SK-N-SH treated with all-trans-retinoic acid at 6 μM for 48 hours (cell line): Measurements from ENCODE around the gene FBXW10B.
"Not testable (repeated sequence)": the region's sequence is repeated elsewhere in the genome, so short reads cannot be mapped to it uniquely, and the experiment has no call there.

Experiments used
- ARNTL ChIP-seq: fragments of 450-650 bp; formaldehyde crosslinking; IDR thresholded peaks from 2 replicates; pipeline ENCODE4 v1.5.0; 2020; ENCODE audit warnings: low read depth, mild to moderate bottlenecking, moderate library complexity, borderline replicate concordance
- BACH2 ChIP-seq: fragments of 250-450 bp; sonication (Bioruptor Pico); IDR thresholded peaks from 2 replicates; pipeline ENCODE4 v1.9.0; 2021; ENCODE audit warnings: mild to moderate bottlenecking, borderline replicate concordance
- PPARA ChIP-seq: fragments of 250-450 bp; sonication (Bioruptor Pico); IDR thresholded peaks from 2 replicates; pipeline ENCODE4 v1.5.0; 2020; ENCODE audit warnings: mild to moderate bottlenecking, borderline replicate concordance
- RARB ChIP-seq: fragments of 250-450 bp; sonication (Bioruptor Pico); IDR thresholded peaks from 2 replicates; pipeline ENCODE4 v1.8.0; 2021; ENCODE audit warnings: mild to moderate bottlenecking, moderate library complexity
- TCF4 ChIP-seq: fragments of 250-450 bp; sonication (Bioruptor Pico); IDR thresholded peaks from 2 replicates; pipeline ENCODE4 v1.8.0; 2021; ENCODE audit warnings: mild to moderate bottlenecking, moderate library complexity, borderline replicate concordance
- TOX ChIP-seq: fragments of 250-450 bp; sonication (Bioruptor Pico); IDR thresholded peaks from 2 replicates; pipeline ENCODE4 v1.8.0; 2021; ENCODE audit warnings: mild to moderate bottlenecking, moderate library complexity, borderline replicate concordance
- ZNF565 ChIP-seq: fragments of 450-650 bp; formaldehyde crosslinking; conservative IDR thresholded peaks from 2 replicates; pipeline ENCODE4 v1.5.0; 2020; ENCODE audit warnings: low read depth, mild to moderate bottlenecking, moderate library complexity
- ZNF70 ChIP-seq: fragments of 450-650 bp; formaldehyde crosslinking; IDR thresholded peaks from 2 replicates; pipeline ENCODE4 v1.5.0; 2020; ENCODE audit warnings: mild to moderate bottlenecking, moderate library complexity
- ZNF8 ChIP-seq: fragments of 450-650 bp; formaldehyde crosslinking; IDR thresholded peaks from 2 replicates; pipeline ENCODE4 v1.5.0; 2020; ENCODE audit warnings: mild to moderate bottlenecking, moderate library complexity
- TF ChIP-seq, protein P1 (sequence below): fragments of 250-450 bp; sonication (Bioruptor Pico); IDR thresholded peaks from 2 replicates; pipeline ENCODE4 v1.8.0; 2020; ENCODE audit warnings: mild to moderate bottlenecking, moderate library complexity, borderline replicate concordance
- TF ChIP-seq, protein P2 (sequence below): fragments of 250-450 bp; sonication (Bioruptor Pico); IDR thresholded peaks from 2 replicates; pipeline ENCODE4 v1.5.1; 2021; ENCODE audit warnings: mild to moderate bottlenecking, moderate library complexity
- TF ChIP-seq, protein P3 (sequence below): fragments of 250-450 bp; sonication (Bioruptor Pico); IDR thresholded peaks from 2 replicates; pipeline ENCODE4 v1.8.0; 2021; ENCODE audit warnings: low read depth, mild to moderate bottlenecking, moderate library complexity, borderline replicate concordance
- TF ChIP-seq, protein P4 (sequence below): fragments of 250-450 bp; sonication (Bioruptor Pico); IDR thresholded peaks from 2 replicates; pipeline ENCODE4 v1.5.1; 2020; ENCODE audit warnings: low read depth, mild to moderate bottlenecking, moderate library complexity

DNA sequence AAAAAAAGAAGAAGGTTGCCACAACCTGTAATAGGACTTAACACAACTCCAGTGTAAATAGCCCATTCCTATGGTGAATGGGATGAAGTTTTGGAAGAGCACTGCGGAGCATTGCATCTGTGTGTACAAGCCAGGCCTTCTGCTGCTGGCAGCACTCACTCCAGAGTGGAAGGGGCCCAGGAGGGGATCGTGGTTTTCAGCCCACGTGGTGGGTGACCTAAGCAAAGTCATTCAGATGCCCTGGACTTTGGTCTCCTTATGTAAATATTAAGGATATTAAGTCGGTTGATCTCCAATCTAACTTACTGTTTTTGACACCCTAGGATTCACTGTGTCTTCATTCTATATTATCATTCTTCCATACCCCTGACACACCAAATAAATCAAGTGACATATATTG, 2.7 kb downstream of the FBXW10B start:
- TF ChIP-seq RARB (CRISPR knock-in tag); BACH2 (CRISPR knock-in tag); ARNTL; ZNF565 (CRISPR knock-in tag); ZNF70 (CRISPR knock-in tag); PPARA; TCF4; TOX (CRISPR knock-in tag); ZNF8 (CRISPR knock-in tag): not testable (repeated sequence)
- TF ChIP-seq, protein P1, sequence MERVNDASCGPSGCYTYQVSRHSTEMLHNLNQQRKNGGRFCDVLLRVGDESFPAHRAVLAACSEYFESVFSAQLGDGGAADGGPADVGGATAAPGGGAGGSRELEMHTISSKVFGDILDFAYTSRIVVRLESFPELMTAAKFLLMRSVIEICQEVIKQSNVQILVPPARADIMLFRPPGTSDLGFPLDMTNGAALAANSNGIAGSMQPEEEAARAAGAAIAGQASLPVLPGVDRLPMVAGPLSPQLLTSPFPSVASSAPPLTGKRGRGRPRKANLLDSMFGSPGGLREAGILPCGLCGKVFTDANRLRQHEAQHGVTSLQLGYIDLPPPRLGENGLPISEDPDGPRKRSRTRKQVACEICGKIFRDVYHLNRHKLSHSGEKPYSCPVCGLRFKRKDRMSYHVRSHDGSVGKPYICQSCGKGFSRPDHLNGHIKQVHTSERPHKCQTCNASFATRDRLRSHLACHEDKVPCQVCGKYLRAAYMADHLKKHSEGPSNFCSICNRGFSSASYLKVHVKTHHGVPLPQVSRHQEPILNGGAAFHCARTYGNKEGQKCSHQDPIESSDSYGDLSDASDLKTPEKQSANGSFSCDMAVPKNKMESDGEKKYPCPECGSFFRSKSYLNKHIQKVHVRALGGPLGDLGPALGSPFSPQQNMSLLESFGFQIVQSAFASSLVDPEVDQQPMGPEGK (CRISPR knock-in tag): not testable (repeated sequence)
- TF ChIP-seq, protein P2, sequence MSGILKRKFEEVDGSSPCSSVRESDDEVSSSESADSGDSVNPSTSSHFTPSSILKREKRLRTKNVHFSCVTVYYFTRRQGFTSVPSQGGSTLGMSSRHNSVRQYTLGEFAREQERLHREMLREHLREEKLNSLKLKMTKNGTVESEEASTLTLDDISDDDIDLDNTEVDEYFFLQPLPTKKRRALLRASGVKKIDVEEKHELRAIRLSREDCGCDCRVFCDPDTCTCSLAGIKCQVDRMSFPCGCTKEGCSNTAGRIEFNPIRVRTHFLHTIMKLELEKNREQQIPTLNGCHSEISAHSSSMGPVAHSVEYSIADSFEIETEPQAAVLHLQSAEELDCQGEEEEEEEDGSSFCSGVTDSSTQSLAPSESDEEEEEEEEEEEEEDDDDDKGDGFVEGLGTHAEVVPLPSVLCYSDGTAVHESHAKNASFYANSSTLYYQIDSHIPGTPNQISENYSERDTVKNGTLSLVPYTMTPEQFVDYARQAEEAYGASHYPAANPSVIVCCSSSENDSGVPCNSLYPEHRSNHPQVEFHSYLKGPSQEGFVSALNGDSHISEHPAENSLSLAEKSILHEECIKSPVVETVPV (CRISPR knock-in tag): not testable (repeated sequence)
- TF ChIP-seq, protein P3, sequence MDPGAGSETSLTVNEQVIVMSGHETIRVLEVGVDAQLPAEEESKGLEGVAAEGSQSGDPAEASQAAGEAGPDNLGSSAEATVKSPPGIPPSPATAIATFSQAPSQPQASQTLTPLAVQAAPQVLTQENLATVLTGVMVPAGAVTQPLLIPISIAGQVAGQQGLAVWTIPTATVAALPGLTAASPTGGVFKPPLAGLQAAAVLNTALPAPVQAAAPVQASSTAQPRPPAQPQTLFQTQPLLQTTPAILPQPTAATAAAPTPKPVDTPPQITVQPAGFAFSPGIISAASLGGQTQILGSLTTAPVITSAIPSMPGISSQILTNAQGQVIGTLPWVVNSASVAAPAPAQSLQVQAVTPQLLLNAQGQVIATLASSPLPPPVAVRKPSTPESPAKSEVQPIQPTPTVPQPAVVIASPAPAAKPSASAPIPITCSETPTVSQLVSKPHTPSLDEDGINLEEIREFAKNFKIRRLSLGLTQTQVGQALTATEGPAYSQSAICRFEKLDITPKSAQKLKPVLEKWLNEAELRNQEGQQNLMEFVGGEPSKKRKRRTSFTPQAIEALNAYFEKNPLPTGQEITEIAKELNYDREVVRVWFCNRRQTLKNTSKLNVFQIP (CRISPR knock-in tag): not testable (repeated sequence)
- TF ChIP-seq, protein P4, sequence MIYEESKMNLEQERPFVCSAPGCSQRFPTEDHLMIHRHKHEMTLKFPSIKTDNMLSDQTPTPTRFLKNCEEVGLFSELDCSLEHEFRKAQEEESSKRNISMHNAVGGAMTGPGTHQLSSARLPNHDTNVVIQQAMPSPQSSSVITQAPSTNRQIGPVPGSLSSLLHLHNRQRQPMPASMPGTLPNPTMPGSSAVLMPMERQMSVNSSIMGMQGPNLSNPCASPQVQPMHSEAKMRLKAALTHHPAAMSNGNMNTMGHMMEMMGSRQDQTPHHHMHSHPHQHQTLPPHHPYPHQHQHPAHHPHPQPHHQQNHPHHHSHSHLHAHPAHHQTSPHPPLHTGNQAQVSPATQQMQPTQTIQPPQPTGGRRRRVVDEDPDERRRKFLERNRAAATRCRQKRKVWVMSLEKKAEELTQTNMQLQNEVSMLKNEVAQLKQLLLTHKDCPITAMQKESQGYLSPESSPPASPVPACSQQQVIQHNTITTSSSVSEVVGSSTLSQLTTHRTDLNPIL: not testable (repeated sequence)
